ENCODE measurements around the gene ZNF652.
"Not testable (repeated sequence)": the region's sequence is repeated elsewhere in the genome, so short reads cannot be mapped to it uniquely, and the experiment has no call there.

Gene ZNF652

DNA sequence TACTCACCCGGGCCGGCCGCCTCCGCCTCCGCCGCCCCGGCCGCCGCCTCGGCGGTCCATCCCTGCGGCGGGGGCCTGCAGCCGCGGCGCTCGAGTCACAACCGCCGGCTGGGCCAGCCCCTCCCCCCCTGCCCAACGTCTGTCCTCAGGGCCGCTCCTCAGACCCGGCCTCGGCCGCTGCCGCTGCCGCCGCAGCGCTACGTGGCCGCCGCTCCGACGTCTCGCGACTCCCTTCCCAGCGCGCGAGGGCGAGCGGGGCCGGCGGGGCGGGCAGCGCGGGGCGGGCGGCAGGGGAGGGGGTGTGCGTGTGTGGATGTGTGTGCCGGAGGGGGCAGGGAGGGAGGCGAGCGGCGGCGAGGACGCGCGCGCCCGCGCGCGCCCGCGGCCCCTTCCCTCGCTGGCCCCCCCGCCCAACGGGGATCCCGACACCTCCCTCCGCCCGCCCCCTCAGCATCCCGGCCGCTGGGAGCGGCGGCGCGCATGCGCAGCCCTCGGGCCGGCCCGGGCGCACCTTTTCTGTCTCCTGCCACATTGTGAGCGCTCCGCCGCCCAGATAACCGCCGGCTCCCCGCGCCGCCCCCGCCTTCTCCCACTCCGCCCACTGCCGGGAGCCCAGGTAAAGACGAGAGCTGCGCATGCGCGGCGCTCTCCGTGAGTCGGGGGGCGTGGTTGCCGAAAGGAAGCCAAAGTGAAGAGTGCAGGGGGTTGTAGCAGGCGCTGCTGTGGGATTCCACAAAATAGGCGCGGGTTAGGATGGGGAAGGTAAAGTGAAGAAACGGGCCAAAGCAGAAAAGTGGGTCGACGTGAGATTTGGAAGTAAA lies at the start of gene ZNF652:
TSS of gene ZNF652 (minus strand) at position 349 of the 821 bp plus-strand sequence. CDS start 44,525 bp downstream, outside the sequence.
- peak; percentile 32 to 94 (median 84) for DNase-seq

DNA sequence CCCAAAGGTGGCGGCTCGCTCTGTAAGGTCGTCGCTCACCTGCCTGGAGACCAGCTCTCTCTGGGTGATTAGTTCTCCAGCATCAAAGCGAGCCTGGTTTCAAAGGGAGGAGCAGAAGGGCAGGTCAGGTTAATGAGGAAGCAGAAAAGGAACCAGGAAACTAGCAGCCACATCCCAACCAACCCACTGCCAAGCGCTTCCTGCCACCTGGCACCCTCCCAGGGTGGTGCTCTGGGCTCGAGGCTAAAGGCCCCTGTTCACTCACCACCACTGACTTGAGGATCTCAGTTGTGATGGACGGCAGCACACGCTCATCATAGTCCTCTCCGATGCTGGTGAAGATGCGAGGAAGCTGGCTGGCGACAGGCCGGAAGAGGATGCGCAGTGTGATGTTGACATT lies 47.0 kb upstream of the ZNF652 start:
- DNase-seq = no peak

DNA sequence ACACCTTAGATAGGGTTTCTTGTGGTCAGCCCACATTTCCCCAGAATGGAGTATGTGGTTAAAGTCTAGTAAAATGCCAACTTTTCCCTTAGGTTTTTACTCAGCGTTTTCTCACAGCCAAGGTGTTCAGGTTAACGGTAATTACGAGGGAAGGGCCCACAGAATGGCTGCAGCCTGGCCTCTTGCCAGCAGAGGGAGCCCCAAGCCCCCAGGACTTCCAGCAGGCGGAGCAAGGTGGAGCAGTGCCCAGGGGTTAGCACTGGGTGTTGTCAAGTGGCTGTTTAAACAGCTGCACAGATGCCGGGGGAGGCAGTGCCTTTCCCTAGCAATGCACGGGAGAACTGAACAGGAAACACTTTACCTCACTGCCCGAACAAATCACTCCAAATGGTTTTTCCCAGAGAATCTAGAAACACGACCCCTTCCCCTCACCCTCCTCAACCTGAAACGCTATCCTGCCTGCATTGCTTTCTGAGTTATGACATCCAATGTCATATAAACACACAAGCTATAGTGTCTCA lies 46.0 kb upstream of the ZNF652 start:
- DNase-seq = peak in 8 of 14 donors; percentile 11 to 68 (median 34)

DNA sequence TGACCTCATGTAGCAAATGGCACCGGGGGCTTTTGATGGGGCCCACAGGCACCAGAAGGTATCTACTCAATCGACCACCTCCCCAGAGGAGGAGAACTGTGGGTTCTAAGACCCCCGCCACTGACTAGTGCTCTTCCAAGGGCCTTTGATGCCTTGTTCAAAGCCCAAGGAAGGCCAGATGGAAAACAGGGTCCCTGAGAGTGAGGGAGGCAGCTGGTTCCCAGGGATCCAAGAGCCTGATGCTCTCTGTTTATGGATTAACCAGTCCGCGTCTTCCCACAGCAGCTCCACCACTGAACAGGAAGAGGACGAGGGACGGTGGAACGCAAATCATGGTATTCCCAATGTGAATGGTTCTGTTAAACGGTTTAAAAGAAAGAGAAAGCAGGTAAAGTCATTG lies 45.0 kb upstream of the ZNF652 start:
- no peak for DNase-seq

- no peak for DNase-seq
These were observed 44.5 kb upstream of the ZNF652 start for GRCh38 chr17:49406421-49407061.

GRCh38 chr17:49404906-49405305 lies 42.9 kb upstream of the ZNF652 start:
- no peak for DNase-seq

DNA sequence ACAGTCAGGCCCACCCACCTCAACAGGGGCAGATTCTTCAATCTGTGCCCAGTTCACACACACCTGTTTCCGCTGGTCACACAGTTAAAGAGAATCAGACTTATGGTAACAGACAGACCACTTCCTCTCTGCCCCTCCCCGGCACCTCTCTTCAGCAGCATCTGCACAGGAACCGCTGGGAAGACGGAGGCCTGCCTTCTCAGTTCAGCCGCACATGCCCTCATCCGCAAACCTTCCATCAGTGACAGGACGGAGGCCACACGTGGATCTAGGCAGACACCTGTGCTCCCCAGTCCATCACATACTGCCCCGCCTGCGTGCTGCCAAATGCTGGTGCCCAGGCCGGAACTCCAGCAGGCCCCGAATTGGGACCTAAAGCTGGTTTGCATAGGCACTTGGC lies 42.3 kb upstream of the ZNF652 start:
- DNase-seq = no peak

- peak in 1 of 14 donors; percentile 63 for DNase-seq
These were observed 41.7 kb upstream of the ZNF652 start for GRCh38 chr17:49403514-49404289.

DNA sequence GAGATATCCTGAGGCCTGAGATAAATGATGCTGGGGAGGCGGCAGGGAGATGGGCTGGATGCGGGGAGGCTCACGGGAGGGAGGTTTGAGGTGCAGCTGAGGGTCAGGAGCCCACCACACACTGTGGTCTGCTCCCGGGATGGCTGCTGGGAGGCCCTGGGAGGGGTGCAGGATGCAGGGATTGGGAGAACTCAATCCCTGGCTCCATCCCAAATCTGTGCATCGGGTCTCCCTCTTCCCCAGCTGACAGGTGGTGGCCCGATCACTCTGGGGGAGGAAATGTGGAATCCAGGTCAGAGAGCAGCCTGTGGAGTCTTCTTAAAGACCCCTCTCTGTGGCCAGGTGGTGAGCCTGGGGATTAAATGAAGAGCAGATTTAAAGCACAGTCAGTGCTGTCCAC lies 40.7 kb upstream of the ZNF652 start:
- DNase-seq = no peak

DNA sequence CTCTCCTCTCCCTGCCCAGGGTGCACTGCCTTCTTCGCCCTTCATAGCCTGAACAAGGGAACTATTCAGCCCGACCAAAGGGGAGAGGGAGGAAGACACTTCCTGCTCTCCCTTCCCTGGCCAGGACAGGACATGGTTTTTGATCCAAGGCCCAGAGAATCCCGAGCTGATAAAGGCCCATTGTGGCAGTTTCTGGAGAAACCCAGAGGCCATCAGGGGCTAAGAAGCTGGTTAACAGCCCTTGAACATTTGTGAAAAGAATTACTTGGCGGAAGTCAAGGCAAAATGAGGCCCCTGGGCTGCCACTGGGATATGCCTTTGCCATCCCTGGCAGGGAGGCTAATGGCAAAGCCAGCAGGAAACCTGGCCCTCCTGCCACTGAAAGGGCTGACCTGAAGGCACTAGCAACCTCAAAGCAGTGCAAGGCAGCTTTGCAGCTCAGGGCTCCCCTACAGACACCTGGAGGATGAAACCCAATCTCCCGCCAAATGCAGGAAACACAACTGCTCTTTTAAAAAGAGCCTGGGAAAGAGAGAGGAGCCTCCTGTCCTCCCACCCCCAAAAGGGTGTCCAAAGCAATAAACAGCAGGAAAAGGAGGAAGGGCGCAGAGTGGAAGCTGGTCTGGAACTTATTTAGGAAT lies 40.0 kb upstream of the ZNF652 start:
- DNase-seq = peak in 7 of 14 donors; percentile 22 to 53 (median 42)

DNA sequence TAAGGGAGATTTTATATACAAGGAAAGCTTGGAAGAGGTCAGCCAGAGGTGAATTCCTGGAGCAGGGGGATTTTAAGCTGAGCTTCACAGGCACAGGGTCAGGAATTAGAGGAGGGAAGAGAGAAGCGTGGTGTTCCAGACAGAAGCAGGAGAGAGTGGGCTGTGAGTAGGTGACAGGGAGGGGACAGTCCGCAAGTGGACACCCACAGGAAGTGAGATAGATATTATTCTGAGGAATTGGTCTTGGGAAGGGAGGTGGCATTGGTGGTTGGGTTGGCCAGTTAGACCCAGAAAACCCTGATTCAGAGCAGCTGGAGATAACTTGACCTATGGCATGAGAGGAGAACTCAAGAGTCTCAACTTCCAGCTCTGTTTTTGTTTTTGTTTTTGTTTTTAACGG lies 37.9 kb upstream of the ZNF652 start:
- no peak for DNase-seq

DNA sequence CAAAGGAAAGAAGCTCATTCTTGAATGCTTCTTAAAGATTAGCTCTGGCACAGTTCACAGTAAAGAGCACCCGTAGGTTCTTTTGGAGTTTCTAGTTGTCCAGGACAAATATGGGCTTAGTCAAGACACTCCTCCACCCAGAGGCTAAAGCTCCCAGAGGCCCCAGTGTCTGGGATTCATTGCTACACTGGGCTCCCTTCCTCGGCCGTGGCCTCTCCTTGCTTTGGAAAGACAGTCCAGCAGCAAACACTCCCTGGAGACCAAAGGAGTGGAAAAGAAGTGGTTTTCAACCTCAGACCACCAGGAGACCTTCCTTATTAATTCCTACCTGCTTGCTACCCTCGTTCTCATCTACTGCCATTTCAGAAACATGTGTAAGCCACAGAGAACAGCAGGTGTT lies 35.5 kb upstream of the ZNF652 start:
- no peak for DNase-seq

DNA sequence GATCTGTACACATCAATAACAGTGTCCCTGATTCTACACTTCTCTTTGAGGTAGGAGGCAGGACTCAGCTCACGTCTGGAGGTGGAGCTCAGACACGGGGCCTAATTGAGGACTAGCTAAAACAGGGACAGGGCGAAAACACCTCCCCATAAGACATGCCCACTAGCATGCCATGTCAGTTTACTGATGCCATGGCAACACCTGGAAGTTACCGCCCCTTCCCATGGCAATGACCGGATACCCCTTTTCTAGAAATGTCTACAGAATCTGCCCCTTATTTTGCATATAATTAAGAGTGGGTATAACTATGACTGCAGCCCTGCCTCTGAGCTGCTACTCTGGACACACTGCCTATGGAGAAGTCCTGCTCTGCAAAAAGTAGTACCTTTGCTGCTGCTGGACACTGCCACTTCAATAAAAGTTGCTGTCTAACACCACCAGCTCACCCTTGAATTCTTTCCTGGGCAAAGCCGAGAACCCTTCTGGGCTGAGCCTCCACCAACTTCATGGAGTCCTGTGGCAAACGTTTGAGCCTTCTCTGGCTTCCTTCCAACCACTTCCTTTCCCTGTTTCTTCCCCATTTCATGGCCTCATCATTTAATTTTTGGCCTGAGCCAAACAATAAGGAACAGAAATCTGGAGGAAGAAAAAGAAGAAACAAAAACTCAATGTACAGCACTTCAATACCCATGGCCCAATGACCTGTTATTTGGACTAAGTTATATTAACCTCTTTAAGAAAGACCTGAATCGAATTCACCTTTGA lies 31.6 kb upstream of the ZNF652 start:
- DNase-seq = no peak

GRCh38 chr17:49390548-49391324 lies 28.7 kb upstream of the ZNF652 start:
- peak in 10 of 14 donors; percentile 40 to 88 (median 57) for DNase-seq

DNA sequence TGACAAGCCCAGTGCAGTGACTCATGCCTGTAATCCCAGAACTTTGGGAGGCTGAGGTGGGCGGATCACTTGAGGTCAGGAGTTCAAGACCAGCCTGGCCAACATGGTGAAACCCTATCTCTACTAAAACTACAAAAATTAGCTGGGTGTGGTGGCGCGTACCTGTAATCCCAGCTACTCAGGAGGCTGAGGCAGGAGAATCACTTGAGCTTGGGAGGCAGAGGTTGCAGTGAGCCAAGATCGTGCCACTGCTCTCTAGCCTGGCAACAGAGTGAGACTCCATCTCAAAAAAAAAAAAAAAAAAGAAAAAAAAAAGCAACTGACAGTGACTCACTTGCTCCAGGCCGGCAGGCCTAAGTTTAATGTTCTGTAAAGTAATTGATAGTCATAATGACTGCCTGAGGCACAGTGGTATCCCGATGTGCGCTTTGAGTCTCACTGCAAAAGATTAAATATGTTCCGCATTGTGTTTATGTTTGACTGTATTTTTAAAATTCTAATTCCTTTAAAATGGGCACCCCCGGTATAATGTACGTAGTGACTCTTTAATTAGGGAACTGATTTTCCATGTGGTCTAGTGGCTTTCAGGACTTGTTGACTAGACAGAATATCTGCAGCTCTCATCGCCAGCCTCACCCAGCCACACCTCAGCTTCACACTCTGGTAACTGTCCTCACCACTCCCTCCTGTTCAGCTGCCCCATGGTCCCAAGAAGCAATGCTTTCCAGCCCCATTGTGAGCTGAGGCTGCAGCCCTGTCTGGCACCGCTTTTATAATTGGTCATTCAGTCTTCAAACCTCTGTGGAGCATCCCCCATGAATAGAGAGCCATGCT lies 27.7 kb upstream of the ZNF652 start:
- not testable (repeated sequence) for DNase-seq

DNA sequence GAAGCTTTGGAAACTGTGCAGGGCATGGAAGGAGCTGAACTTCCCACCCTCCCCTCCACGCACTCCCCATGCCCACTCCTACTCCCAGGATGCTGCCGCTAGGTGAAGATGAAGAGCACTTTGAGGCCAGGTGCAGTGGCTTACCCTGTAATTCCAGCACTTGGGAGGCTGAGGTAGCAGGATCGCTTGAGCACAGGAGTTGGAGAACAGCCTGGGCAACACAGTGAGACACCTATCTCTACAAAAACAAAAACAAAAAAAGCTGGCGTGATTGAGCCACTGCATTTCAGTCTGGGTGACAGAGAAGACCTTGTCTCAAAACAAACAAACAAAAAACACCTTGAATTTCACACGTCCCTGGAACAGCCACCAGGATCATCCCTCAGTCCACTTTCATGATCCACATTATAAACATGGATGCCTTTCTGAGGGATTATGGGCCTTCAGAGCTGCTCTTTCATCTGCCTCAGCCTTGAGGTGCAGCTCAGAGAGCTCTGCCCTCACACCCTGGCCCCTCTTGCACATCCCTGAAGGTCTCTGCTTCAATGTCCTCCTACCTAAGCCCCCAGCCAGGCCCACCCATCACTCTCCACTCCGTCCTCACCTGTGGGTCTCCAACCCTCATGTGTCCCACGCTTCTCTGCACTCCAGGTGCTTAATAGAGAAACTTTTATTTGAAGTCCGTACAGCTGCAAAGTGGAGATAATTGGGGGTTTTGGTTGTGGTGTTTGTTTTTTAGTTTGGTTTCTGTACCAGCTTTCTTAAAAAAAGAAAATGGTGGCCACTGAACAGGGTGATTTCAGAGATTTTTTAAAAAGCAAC lies 26.9 kb upstream of the ZNF652 start:
- DNase-seq = no peak

DNA sequence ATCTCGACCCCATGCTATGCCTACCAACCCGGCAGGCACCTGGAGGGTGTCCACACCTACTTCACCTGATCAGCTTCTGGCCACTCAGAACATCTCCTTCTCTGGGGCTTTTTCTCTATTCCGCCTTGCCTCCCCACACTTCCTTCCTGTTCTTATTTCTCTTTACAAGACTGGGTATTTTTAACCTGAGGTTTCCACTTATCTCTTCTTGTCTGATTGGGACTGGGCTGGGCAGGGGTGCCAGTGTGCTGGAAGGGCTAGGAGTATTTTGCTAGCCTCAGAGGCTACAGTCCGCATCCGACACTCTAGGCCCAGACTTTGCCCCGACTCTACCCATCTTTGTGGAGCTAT lies 26.2 kb upstream of the ZNF652 start:
- peak in 1 of 14 donors; percentile 18 for DNase-seq

GRCh38 chr17:49387498-49388289 lies 25.6 kb upstream of the ZNF652 start:
- DNase-seq = no peak

Data from C1 segment of cervical spinal cord (tissue), 14 donors.